Astrocyte (in vitro differentiated cells and primary cell): ENCODE results near the gene ACTN1. TPM values are rescaled to one million over a fixed set of nuclear protein-coding genes. Genes with fewer than 3 reads are reported as not detected.
A peak's percentile ranks its signal among the peaks of the same experiment; 100 is the strongest.

Source experiments
- DNase-seq: peaks from one replicate; pipeline ENCODE4 v3.0.0-alpha.2; 2010; ENCODE audit warnings: low read depth
- FAIRE-seq: peaks from 2 replicates; lab custom pipeline; 2011; peaks lifted over from hg19 to GRCh38; lab: Jason Lieb, UNC
- H2AFZ ChIP-seq: 2 replicates; pipeline ENCODE4 v1.6.0; 2012; ENCODE audit warnings: low read depth, low read length, inconsistent platforms
- H3K27ac ChIP-seq: 2 replicates; pipeline ENCODE4 v1.5.1; 2011; ENCODE audit warnings: low read depth, low read length, inconsistent platforms
- H3K27me3 ChIP-seq: 2 replicates; pipeline ENCODE4 v1.6.0; 2011; ENCODE audit warnings: low read length, inconsistent platforms; ENCODE audit not compliant: insufficient read depth
- H3K36me3 ChIP-seq: 2 replicates; pipeline ENCODE4 v1.5.1; 2011; ENCODE audit warnings: low read length, inconsistent platforms; ENCODE audit not compliant: insufficient read depth
- H3K4me1 ChIP-seq: 2 replicates; pipeline ENCODE4 v1.5.1; 2011; ENCODE audit warnings: low read length, inconsistent platforms; ENCODE audit not compliant: insufficient read depth
- H3K4me2 ChIP-seq: 2 replicates; pipeline ENCODE4 v1.6.0; 2012; ENCODE audit warnings: low read length, inconsistent platforms
- H3K4me3 ChIP-seq: 2 replicates; pipeline ENCODE4 v1.5.1; 2011; ENCODE audit warnings: low read depth, mild to moderate bottlenecking, low read length, inconsistent platforms; ENCODE audit not compliant: insufficient read depth
- H3K79me2 ChIP-seq: 2 replicates; pipeline ENCODE4 v1.6.0; 2012; ENCODE audit warnings: mild to moderate bottlenecking, low read length, inconsistent platforms; ENCODE audit not compliant: insufficient read depth
- H3K9ac ChIP-seq: 2 replicates; pipeline ENCODE4 v1.6.0; 2012; ENCODE audit warnings: mild to moderate bottlenecking, low read length, inconsistent platforms
- H3K9me3 ChIP-seq: 2 replicates; pipeline ENCODE4 v1.5.1; 2012; ENCODE audit warnings: low read depth, mild to moderate bottlenecking, low read length, inconsistent platforms; ENCODE audit not compliant: insufficient read depth
- H4K20me1 ChIP-seq: 2 replicates; pipeline ENCODE4 v1.6.0; 2012; ENCODE audit warnings: low read length, inconsistent platforms; ENCODE audit not compliant: insufficient read depth
- H3K27ac Mint-ChIP-seq: one replicate; pipeline ENCODE4 v1.8.0; 2021; ENCODE audit warnings: mild to moderate bottlenecking, mixed read lengths; ENCODE audit not compliant: unreplicated experiment
- H3K27me3 Mint-ChIP-seq: one replicate; pipeline ENCODE4 v1.8.0; 2021; ENCODE audit warnings: low read depth, mixed read lengths; ENCODE audit not compliant: unreplicated experiment
- H3K36me3 Mint-ChIP-seq: one replicate; pipeline ENCODE4 v1.8.0; 2021; ENCODE audit warnings: low read depth, mixed read lengths; ENCODE audit not compliant: unreplicated experiment
- H3K4me1 Mint-ChIP-seq: one replicate; pipeline ENCODE4 v1.8.0; 2021; ENCODE audit warnings: low read depth, mixed read lengths; ENCODE audit not compliant: unreplicated experiment
- H3K4me3 Mint-ChIP-seq: one replicate; pipeline ENCODE4 v1.8.0; 2021; ENCODE audit warnings: mild to moderate bottlenecking, moderate library complexity, mixed read lengths; ENCODE audit not compliant: unreplicated experiment
- H3K9me3 Mint-ChIP-seq: one replicate; pipeline ENCODE4 v1.8.0; 2021; ENCODE audit warnings: mild to moderate bottlenecking, mixed read lengths; ENCODE audit not compliant: unreplicated experiment
- EZH2 ChIP-seq: IDR thresholded peaks from 2 replicates; pipeline ENCODE4 v1.6.1; 2012; ENCODE audit warnings: mild to moderate bottlenecking, low read length, inconsistent platforms; ENCODE audit not compliant: insufficient read depth
- total RNA-seq: library from RNA; stranded (reverse); gene quantifications from 2 replicates; pipeline ENCODE4 v1.2.1, GENCODE V29; 2021
- TF ChIP-seq, protein P1 (sequence below): IDR thresholded peaks from 2 replicates; pipeline ENCODE4 v1.5.1; 2011; ENCODE audit warnings: low read depth, mild to moderate bottlenecking, inconsistent platforms, low read length, moderate library complexity; ENCODE audit not compliant: insufficient read depth

The ACTN1 gene
- total RNA-seq, 1 donor from 2014 or later: 1,163 TPM

DNA sequence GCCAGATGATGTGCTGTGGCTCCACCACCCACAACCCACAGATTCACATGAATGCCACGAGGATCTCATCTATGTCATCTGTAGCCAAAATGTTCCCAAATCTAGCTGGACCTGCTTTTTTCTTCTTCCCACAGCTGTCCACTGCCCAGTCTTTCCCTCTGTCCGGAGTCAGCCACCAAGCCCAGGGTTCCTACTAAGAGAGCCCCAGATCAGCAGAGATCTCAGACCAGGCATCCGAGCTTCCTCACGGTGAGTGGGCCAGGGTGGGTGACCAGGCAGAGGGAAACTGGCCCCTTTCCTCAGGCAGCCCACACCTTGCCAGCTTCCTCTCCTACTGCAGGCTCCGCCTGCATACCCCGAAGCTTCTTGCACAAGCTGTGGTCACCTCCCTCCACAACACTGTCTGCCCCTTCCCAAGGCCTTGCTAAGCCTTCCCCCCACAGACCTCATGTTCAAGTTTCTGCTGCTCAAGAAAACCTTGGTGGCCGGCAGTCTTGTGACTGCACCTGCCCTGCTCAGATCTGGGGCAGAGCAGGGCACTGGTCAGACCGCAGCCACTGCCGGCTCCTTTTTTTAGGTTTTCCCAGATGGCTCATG lies 81.4 kb downstream of the ACTN1 start:
- Histone ChIP-seq H3K4me1 (peaks cover 37% of the 10 kb centered on the region), H3K79me2 (peaks cover 92% of the 10 kb centered on the region), H3K27me3 (no peaks in the 10 kb centered on the region), H3K9ac (no peak overlapping the region), H3K27ac (no peak overlapping the region), H4K20me1 (peaks cover 99% of the 10 kb centered on the region), H3K4me3 (no peak overlapping the region), H3K9me3 (no peaks in the 10 kb centered on the region), H3K36me3 (peaks cover 87% of the 10 kb centered on the region), H3K4me2 (no peak overlapping the region), H2AFZ (no peak overlapping the region)
- Mint-ChIP-seq H3K4me1 (peaks cover 76% of the 10 kb centered on the region), H3K27ac (peak overlapping the region; percentile 68), H3K4me3 (no peak overlapping the region), H3K27me3 (no peaks in the 10 kb centered on the region), H3K9me3 (no peaks in the 10 kb centered on the region), H3K36me3 (peaks cover 53% of the 10 kb centered on the region)
- DNase-seq (no peak), FAIRE-seq (no peak)
- TF ChIP-seq, protein P1, sequence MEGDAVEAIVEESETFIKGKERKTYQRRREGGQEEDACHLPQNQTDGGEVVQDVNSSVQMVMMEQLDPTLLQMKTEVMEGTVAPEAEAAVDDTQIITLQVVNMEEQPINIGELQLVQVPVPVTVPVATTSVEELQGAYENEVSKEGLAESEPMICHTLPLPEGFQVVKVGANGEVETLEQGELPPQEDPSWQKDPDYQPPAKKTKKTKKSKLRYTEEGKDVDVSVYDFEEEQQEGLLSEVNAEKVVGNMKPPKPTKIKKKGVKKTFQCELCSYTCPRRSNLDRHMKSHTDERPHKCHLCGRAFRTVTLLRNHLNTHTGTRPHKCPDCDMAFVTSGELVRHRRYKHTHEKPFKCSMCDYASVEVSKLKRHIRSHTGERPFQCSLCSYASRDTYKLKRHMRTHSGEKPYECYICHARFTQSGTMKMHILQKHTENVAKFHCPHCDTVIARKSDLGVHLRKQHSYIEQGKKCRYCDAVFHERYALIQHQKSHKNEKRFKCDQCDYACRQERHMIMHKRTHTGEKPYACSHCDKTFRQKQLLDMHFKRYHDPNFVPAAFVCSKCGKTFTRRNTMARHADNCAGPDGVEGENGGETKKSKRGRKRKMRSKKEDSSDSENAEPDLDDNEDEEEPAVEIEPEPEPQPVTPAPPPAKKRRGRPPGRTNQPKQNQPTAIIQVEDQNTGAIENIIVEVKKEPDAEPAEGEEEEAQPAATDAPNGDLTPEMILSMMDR: no peak
- no peak for TF ChIP-seq EZH2

- Histone ChIP-seq H4K20me1 (peaks cover 98% of the 10 kb centered on the region), H2AFZ (no peak overlapping the region), H3K36me3 (peaks cover 87% of the 10 kb centered on the region), H3K9ac (peak overlapping the region; percentile 1), H3K4me2 (no peak overlapping the region), H3K4me1 (peaks cover 43% of the 10 kb centered on the region), H3K79me2 (peaks cover 92% of the 10 kb centered on the region), H3K9me3 (no peaks in the 10 kb centered on the region), H3K27me3 (no peaks in the 10 kb centered on the region), H3K27ac (no peak overlapping the region), H3K4me3 (no peak overlapping the region)
- H3K4me3 Mint-ChIP-seq: no peak overlapping the region
- H3K36me3 Mint-ChIP-seq: peaks cover 48% of the 10 kb centered on the region
- H3K4me1 Mint-ChIP-seq: peaks cover 79% of the 10 kb centered on the region
- no peaks in the 10 kb centered on the region for H3K9me3 Mint-ChIP-seq
- no peak for TF ChIP-seq EZH2
- TF ChIP-seq, protein P1: peak; percentile 38
- FAIRE-seq (no peak), DNase-seq (no peak)
- peak overlapping the region; percentile 76 for H3K27ac Mint-ChIP-seq
- no peaks in the 10 kb centered on the region for H3K27me3 Mint-ChIP-seq
These were observed 83.0 kb downstream of the ACTN1 start for GRCh38 chr14:68896132-68896531.
